BLaER1 (cell line): ENCODE results near the gene NME4.
"Not testable (repeated sequence)": the region's sequence is repeated elsewhere in the genome, so short reads cannot be mapped to it uniquely, and the experiment has no call there.

Experiments used
- H3K27ac ChIP-seq: shearing (Covaris generic); formaldehyde crosslinking; 2 replicates; pipeline ENCODE4 v1.8.1; 2022
- H3K27me3 ChIP-seq: shearing (Covaris generic); formaldehyde crosslinking; 2 replicates; pipeline ENCODE4 v1.8.1; 2022
- H3K36me3 ChIP-seq: shearing (Covaris generic); formaldehyde crosslinking; 2 replicates; pipeline ENCODE4 v1.8.1; 2022
- H3K4me1 ChIP-seq: shearing (Covaris generic); formaldehyde crosslinking; 2 replicates; pipeline ENCODE4 v1.8.1; 2022
- H3K4me2 ChIP-seq: shearing (Covaris generic); formaldehyde crosslinking; 2 replicates; pipeline ENCODE4 v1.8.1; 2022
- H3K4me3 ChIP-seq: shearing (Covaris generic); formaldehyde crosslinking; 2 replicates; pipeline ENCODE4 v1.8.1; 2022
- H3K9ac ChIP-seq: shearing (Covaris generic); formaldehyde crosslinking; 2 replicates; pipeline ENCODE4 v1.8.1; 2022
- H3K9me3 ChIP-seq: shearing (Covaris generic); formaldehyde crosslinking; 2 replicates; pipeline ENCODE4 v1.8.1; 2022
- H4K20me1 ChIP-seq: shearing (Covaris generic); formaldehyde crosslinking; 2 replicates; pipeline ENCODE4 v1.8.1; 2022
- Cebpa-rat ChIP-seq: shearing (Covaris generic); IDR thresholded peaks from 2 replicates; pipeline ENCODE4 v1.8.1; 2022

The NME4 gene

GRCh38 chr16:354971-355461 is 42.0 kb upstream of the NME4 start:
- no peak for TF ChIP-seq Cebpa-rat
- Histone ChIP-seq H4K20me1 (peaks cover 20% of the 10 kb centered on the region), H3K9me3 (no peaks in the 10 kb centered on the region), H3K36me3 (peaks cover 9% of the 10 kb centered on the region), H3K27me3 (no peaks in the 10 kb centered on the region), H3K27ac (no peak overlapping the region), H3K4me3 (no peak overlapping the region), H3K4me2 (no peak overlapping the region), H3K4me1 (peaks cover 29% of the 10 kb centered on the region), H3K9ac (0 out of 2 replicates have a peak overlapping the region, but pooled peaks have one; percentile 19)

- Histone ChIP-seq H4K20me1 (peaks cover 3% of the 10 kb centered on the region), H3K4me3 (no peak overlapping the region), H3K4me1 (peaks cover 17% of the 10 kb centered on the region), H3K27me3 (no peaks in the 10 kb centered on the region), H3K9ac (no peak overlapping the region), H3K4me2 (no peak overlapping the region), H3K36me3 (no peaks in the 10 kb centered on the region), H3K27ac (no peak overlapping the region), H3K9me3 (no peaks in the 10 kb centered on the region)
- TF ChIP-seq Cebpa-rat, result no peak
Measured at GRCh38 chr16:356741-357140, 40.3 kb upstream of the NME4 start.

- Histone ChIP-seq H3K27me3 (no peaks in the 10 kb centered on the region), H3K4me1 (peaks cover 34% of the 10 kb centered on the region), H3K27ac (no peak overlapping the region), H3K36me3 (no peaks in the 10 kb centered on the region), H3K9me3 (no peaks in the 10 kb centered on the region), H3K4me2 (no peak overlapping the region), H4K20me1 (no peaks in the 10 kb centered on the region), H3K9ac (no peak overlapping the region), H3K4me3 (no peak overlapping the region)
- TF ChIP-seq Cebpa-rat, result no peak
Measured at GRCh38 chr16:359067-359763, 37.8 kb upstream of the NME4 start.

- Histone ChIP-seq H4K20me1 (no peaks in the 10 kb centered on the region), H3K9ac (no peak overlapping the region), H3K4me2 (no peak overlapping the region), H3K4me1 (peaks cover 37% of the 10 kb centered on the region), H3K27me3 (no peaks in the 10 kb centered on the region), H3K9me3 (no peaks in the 10 kb centered on the region), H3K27ac (no peak overlapping the region), H3K4me3 (no peak overlapping the region), H3K36me3 (no peaks in the 10 kb centered on the region)
- TF ChIP-seq Cebpa-rat, result no peak
Measured at GRCh38 chr16:359871-360697, 36.9 kb upstream of the NME4 start.

GRCh38 chr16:360698-361336 is 36.2 kb upstream of the NME4 start:
- H3K4me2 ChIP-seq, result no peak overlapping the region

GRCh38 chr16:361341-361871 is 35.6 kb upstream of the NME4 start:
- Histone ChIP-seq H3K9me3 (no peaks in the 10 kb centered on the region), H3K4me1 (peaks cover 48% of the 10 kb centered on the region), H3K4me3 (no peak overlapping the region), H3K27ac (peak overlapping the region; percentile 18; the same call in 1 of the 2 replicates), H3K36me3 (peaks cover 3% of the 10 kb centered on the region; the same call in 1 of the 2 replicates), H3K27me3 (no peaks in the 10 kb centered on the region), H3K4me2 (peak overlapping the region; percentile 67; the same call in 1 of the 2 replicates), H3K9ac (no peak overlapping the region), H4K20me1 (peaks cover 3% of the 10 kb centered on the region; the same call in 1 of the 2 replicates)
- no peak for TF ChIP-seq Cebpa-rat

More at GRCh38 chr16:360698-361336, 36.2 kb upstream of the NME4 start:
- Histone ChIP-seq H3K27me3 (no peaks in the 10 kb centered on the region), H4K20me1 (no peaks in the 10 kb centered on the region), H3K27ac (no peak overlapping the region), H3K9ac (no peak overlapping the region), H3K4me1 (peaks cover 43% of the 10 kb centered on the region), H3K9me3 (no peaks in the 10 kb centered on the region), H3K36me3 (no peaks in the 10 kb centered on the region), H3K4me3 (no peak overlapping the region)
- no peak for TF ChIP-seq Cebpa-rat

- peaks cover 10% of the 10 kb centered on the region for H3K36me3 ChIP-seq
- H3K4me1 ChIP-seq, result peaks cover 55% of the 10 kb centered on the region
- H3K9me3 ChIP-seq, result no peaks in the 10 kb centered on the region
- no peak overlapping the region for H3K4me3 ChIP-seq
- no peak for TF ChIP-seq Cebpa-rat
- H3K9ac ChIP-seq, result no peak overlapping the region
- H3K4me2 ChIP-seq, result peak overlapping the region; percentile 67
- peaks cover 7% of the 10 kb centered on the region; the same call in 1 of the 2 replicates for H4K20me1 ChIP-seq
- H3K27ac ChIP-seq, result peak overlapping the region; percentile 18; the same call in 1 of the 2 replicates
- H3K27me3 ChIP-seq, result no peaks in the 10 kb centered on the region
Measured at GRCh38 chr16:361872-362701, 34.9 kb upstream of the NME4 start.

GRCh38 chr16:362702-362999 is 34.3 kb upstream of the NME4 start:
- Histone ChIP-seq H3K4me1 (peaks cover 61% of the 10 kb centered on the region), H3K36me3 (peaks cover 15% of the 10 kb centered on the region), H3K4me2 (peak overlapping the region; percentile 67)
- H3K27ac ChIP-seq, H3K4me3 ChIP-seq, H3K27me3 ChIP-seq, H3K9me3 ChIP-seq, H4K20me1 ChIP-seq, H3K9ac ChIP-seq: not testable (repeated sequence)
